A549 (cell line): ENCODE measurements around the gene TMBIM1. TPM values are rescaled to one million over a fixed set of nuclear protein-coding genes. Genes with fewer than 3 reads are reported as not detected.
"Not testable (repeated sequence)": the region's sequence is repeated elsewhere in the genome, so short reads cannot be mapped to it uniquely, and the experiment has no call there.

ENCODE experiments used
- ATAC-seq, 2 experiments: fragments of 200-7000 bp in 1 of 2; fragments of >200 bp in 1 of 2; cut with Nextera tagmentation in 1 of 2; cut with Tn5 transposase in 1 of 2; 3 replicates each; pipeline versions ENCODE4 v1.8.0 to v1.9.1; 2018 to 2020; ENCODE audit warnings: mild to moderate bottlenecking in 1 of 2, moderate library complexity in 1 of 2
- CTCF ChIA-PET: fragments of 300-600 bp; sonication (Branson Sonifier 250); formaldehyde crosslinking; extraction: SDS; loops from one replicate; lab custom pipeline; 2021; ENCODE audit warnings: antibody characterized with exemption, inconsistent platforms; lab: Yijun Ruan, JAX
- POLR2A ChIA-PET: fragments of 350-600 bp; formaldehyde crosslinking; extraction: SDS; loops from one replicate; lab custom pipeline; 2021; ENCODE audit warnings: antibody characterized with exemption, inconsistent platforms; lab: Yijun Ruan, JAX
- DNase-seq, 2 experiments: peaks; one replicate each; pipeline versions ENCODE4 v3.0.0 to v3.0.0-alpha.2; 2011 to 2016; ENCODE audit warnings: low read depth in 1 of 2, low spot score in 1 of 2
- FAIRE-seq: peaks from 2 replicates; lab custom pipeline; 2011; peaks lifted over from hg19 to GRCh38; lab: Jason Lieb, UNC
- H3K27ac ChIP-seq, 2 experiments: fragments of >200 bp; sonication (Bioruptor Twin); formaldehyde crosslinking; 3 replicates each; pipeline ENCODE4 v1.5.1; 2016 to 2017
- H3K4me1 ChIP-seq: fragments of >200 bp; sonication (Bioruptor Twin); formaldehyde crosslinking; 3 replicates; pipeline ENCODE4 v1.6.1; 2016
- H3K4me2 ChIP-seq: fragments of >200 bp; sonication (Bioruptor Twin); formaldehyde crosslinking; 3 replicates; pipeline ENCODE4 v1.6.1; 2016
- H3K4me3 ChIP-seq: fragments of >200 bp; sonication (Bioruptor Twin); formaldehyde crosslinking; 3 replicates; pipeline ENCODE4 v1.5.1; 2016
- H3K9me3 ChIP-seq: fragments of >200 bp; sonication (Bioruptor Twin); formaldehyde crosslinking; 3 replicates; pipeline ENCODE4 v1.6.1; 2016
- BCL3 ChIP-seq: fragments of >200 bp; sonication (Bioruptor Twin); formaldehyde crosslinking; IDR thresholded peaks from 3 replicates; pipeline ENCODE4 v1.6.1; 2016
- BHLHE40 ChIP-seq: IDR thresholded peaks from 2 replicates; pipeline ENCODE4 v1.6.1; 2012; ENCODE audit warnings: low read depth, low read length, inconsistent platforms
- CEBPB ChIP-seq, 2 experiments: fragments of >200 bp in 1 of 2; sonication (Bioruptor Twin) in 1 of 2; formaldehyde crosslinking in 1 of 2; IDR thresholded peaks; 2 replicates each; pipeline ENCODE4 v1.6.1; 2012 to 2016
- CHD2 ChIP-seq: fragments of 150-350 bp; IDR thresholded peaks from 2 replicates; pipeline ENCODE4 v1.6.1; 2014; ENCODE audit warnings: low read length; ENCODE audit not compliant: partially characterized antibody
- CHD4 ChIP-seq: fragments of 200-600 bp; sonication (generic); IDR thresholded peaks from 2 replicates; pipeline ENCODE4 v1.6.1; 2016; ENCODE audit warnings: antibody characterized with exemption, mild to moderate bottlenecking, borderline replicate concordance
- CTCF ChIP-seq: fragments of >200 bp; sonication (Bioruptor Twin); formaldehyde crosslinking; IDR thresholded peaks from 3 replicates; pipeline ENCODE4 v1.5.1; 2016
- FOSB ChIP-seq: fragments of 250-450 bp; sonication (Bioruptor Pico); IDR thresholded peaks from 2 replicates; pipeline ENCODE4 v1.5.0; 2020; ENCODE audit warnings: mild to moderate bottlenecking, moderate library complexity
- KDM1A ChIP-seq: fragments of 200-600 bp; sonication (generic); IDR thresholded peaks from 2 replicates; pipeline ENCODE4 v1.6.1; 2016; ENCODE audit warnings: low read depth, mild to moderate bottlenecking
- MAFK ChIP-seq: fragments of 450-650 bp; IDR thresholded peaks from 2 replicates; pipeline ENCODE4 v1.6.1; 2014; ENCODE audit not compliant: partially characterized antibody
- MAX ChIP-seq: IDR thresholded peaks from 2 replicates; pipeline ENCODE4 v1.6.1; 2012
- MYC ChIP-seq: IDR thresholded peaks from 2 replicates; pipeline ENCODE4 v1.6.1; 2012; ENCODE audit warnings: mild to moderate bottlenecking, inconsistent platforms, low read length, improper control_type of control experiment, borderline replicate concordance
- NFE2L2 ChIP-seq: fragments of 150-350 bp; conservative IDR thresholded peaks from 2 replicates; pipeline ENCODE4 v1.6.1; 2014; ENCODE audit warnings: low read length
- NPAS2 ChIP-seq: fragments of 250-450 bp; sonication (Bioruptor Pico); IDR thresholded peaks from 2 replicates; pipeline ENCODE4 v1.8.0; 2022; ENCODE audit warnings: mild to moderate bottlenecking, moderate library complexity, borderline replicate concordance
- NR3C1 ChIP-seq: fragments of >200 bp; sonication (Bioruptor Twin); formaldehyde crosslinking; IDR thresholded peaks from 3 replicates; pipeline ENCODE4 v1.6.1; 2017
- PHF8 ChIP-seq: fragments of 200-600 bp; sonication (generic); IDR thresholded peaks from 2 replicates; pipeline ENCODE4 v1.6.1; 2016; ENCODE audit warnings: low read depth, mild to moderate bottlenecking, antibody characterized with exemption, moderate library complexity, borderline replicate concordance
- POLR2A ChIP-seq: IDR thresholded peaks from 2 replicates; pipeline ENCODE4 v1.6.1; 2012; ENCODE audit warnings: mild to moderate bottlenecking, low read length
- RAD21 ChIP-seq, 2 experiments: fragments of >200 bp in 1 of 2; sonication (Bioruptor Twin) in 1 of 2; formaldehyde crosslinking in 1 of 2; IDR thresholded peaks in 1 of 2; conservative IDR thresholded peaks in 1 of 2; 2 replicates in 1 of 2; 3 replicates in 1 of 2; pipeline ENCODE4 v1.6.1; 2012 to 2018; ENCODE audit warnings: inconsistent platforms in 1 of 2
- SMC3 ChIP-seq: fragments of >200 bp; sonication (Bioruptor Twin); formaldehyde crosslinking; IDR thresholded peaks from 3 replicates; pipeline ENCODE4 v1.6.1; 2018; ENCODE audit warnings: inconsistent platforms
- TFCP2L1 ChIP-seq: fragments of 250-450 bp; sonication (Bioruptor Pico); IDR thresholded peaks from 2 replicates; pipeline ENCODE4 v1.5.0; 2021; ENCODE audit warnings: mild to moderate bottlenecking
- ZFP36 ChIP-seq: fragments of 450-650 bp; IDR thresholded peaks from 2 replicates; pipeline ENCODE4 v1.6.1; 2014; ENCODE audit warnings: borderline replicate concordance; ENCODE audit not compliant: partially characterized antibody
- ZNF302 ChIP-seq: fragments of 250-450 bp; sonication (Bioruptor Pico); IDR thresholded peaks from 2 replicates; pipeline ENCODE4 v1.9.0; 2021; ENCODE audit warnings: inconsistent platforms, mild to moderate bottlenecking, moderate library complexity
- WGBS: methylation state at CpG from one replicate; pipeline ENCODE4 v1.1.6; 2017; ENCODE audit errors: missing lambda C conversion rate; 5-methylcytosine and 5-hydroxymethylcytosine counted together
- polyA plus RNA-seq, 4 experiments: library from polyadenylated mRNA; depleted of rRNA in 3 of 4; stranded (reverse); fragments of >200 nt; fragmentation: RNase III in 1 of 4; extraction: RNeasy Plus Mini Kit Qiagen cat#74134 plus additional on column Dnase treatment in 1 of 4; gene quantifications; 2 replicates in 3 of 4; 3 replicates in 1 of 4; pipeline ENCODE4 v1.2.3, GENCODE V29; 2011 to 2017
- TF ChIP-seq, protein P1 (sequence below): IDR thresholded peaks from 2 replicates; pipeline ENCODE4 v1.6.1; 2012; ENCODE audit warnings: low read depth, borderline replicate concordance
- TF ChIP-seq, protein P2 (sequence below): fragments of 150-350 bp; IDR thresholded peaks from 2 replicates; pipeline ENCODE4 v1.6.1; 2014; ENCODE audit warnings: low read depth, mild to moderate bottlenecking, low read length

The TMBIM1 gene
- polyA plus RNA-seq, 2 of the 4 experiments (the other 2 are of a cell fraction): 61.4 to 70.4 TPM

GRCh38 chr2:218273908-218274249, 18.4 kb downstream of the TMBIM1 start:
- ATAC-seq (no peak), FAIRE-seq (no peak), DNase-seq (no peak)
- TF ChIP-seq CHD2 (no peak), FOSB (CRISPR knock-in tag) (no peak), NR3C1 (no peak), NFE2L2 (no peak), BHLHE40 (no peak), MYC (no peak), KDM1A (no peak), MAX (no peak), TFCP2L1 (no peak), ZFP36 (no peak), POLR2A (no peak)
- TF ChIP-seq, protein P1, sequence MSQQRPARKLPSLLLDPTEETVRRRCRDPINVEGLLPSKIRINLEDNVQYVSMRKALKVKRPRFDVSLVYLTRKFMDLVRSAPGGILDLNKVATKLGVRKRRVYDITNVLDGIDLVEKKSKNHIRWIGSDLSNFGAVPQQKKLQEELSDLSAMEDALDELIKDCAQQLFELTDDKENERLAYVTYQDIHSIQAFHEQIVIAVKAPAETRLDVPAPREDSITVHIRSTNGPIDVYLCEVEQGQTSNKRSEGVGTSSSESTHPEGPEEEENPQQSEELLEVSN: no peak
- H3K4me3 ChIP-seq: no peak overlapping the region
- peaks cover 22% of the 10 kb centered on the region for H3K4me1 ChIP-seq
- CTCF ChIA-PET: interaction anchor here (0.6 to 6.5 kb wide), 10 partner anchors 10 to 555 kb away, joined by 3 to 105 read pairs (median 4); partner anchors contain the start of genes CATIP and TMBIM1
- no peak overlapping the region for H3K27ac ChIP-seq
- no peak overlapping the region for H3K4me2 ChIP-seq
- 100% methylated on average over 2 of the region's 2 CpGs for WGBS
- no peaks in the 10 kb centered on the region for H3K9me3 ChIP-seq
- POLR2A ChIA-PET: no interaction called here

DNA sequence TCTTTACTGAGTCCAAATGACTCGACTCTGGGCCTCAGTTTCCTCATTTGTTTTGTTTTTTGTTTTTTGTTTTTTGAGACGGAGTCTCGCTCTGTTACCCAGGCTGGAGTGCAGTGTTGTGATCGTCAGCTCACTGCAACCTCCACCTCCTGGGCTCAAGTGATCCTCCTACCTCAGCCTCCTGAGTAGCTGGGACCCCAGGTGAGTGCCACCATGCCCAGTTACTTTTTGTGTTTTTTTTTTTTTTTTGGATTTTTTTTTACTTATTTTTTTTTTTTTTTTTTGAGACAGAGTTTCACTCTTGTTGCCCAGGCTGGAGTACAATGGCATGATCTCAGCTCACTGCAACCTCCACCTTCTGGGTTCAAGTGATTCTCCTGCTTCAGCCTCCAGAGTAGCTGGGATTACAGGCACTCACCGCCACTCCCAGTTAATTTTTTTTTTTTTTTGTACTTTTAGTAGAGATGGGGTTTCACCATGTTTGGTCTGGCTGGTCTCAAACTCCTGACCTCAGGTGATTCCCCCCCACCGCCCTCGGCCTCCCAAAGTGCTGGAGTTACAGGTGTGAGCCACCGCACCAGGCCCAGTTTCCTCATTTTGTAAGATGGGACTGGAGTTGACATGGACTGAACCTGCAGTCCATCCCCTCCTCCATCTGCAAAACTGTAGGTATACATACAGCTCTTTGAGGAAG, 18.9 kb downstream of the TMBIM1 start:
- WGBS: 84% methylated on average over 8 of the region's 8 CpGs
- H3K9me3 ChIP-seq, FAIRE-seq, DNase-seq, POLR2A ChIA-PET, ATAC-seq, H3K4me3 ChIP-seq: not testable (repeated sequence)
- Histone ChIP-seq H3K4me1 (peaks cover 25% of the 10 kb centered on the region), H3K4me2 (peak overlapping the region; percentile 100), H3K27ac (peak overlapping the region; percentile 23 to 71; a peak in 4 of 6 replicates)
- CTCF ChIA-PET: interaction anchor here (0.6 to 6.5 kb wide), 25 partner anchors 11 to 556 kb away, joined by 3 to 105 read pairs (median 3); partner anchors contain the start of genes CATIP and TMBIM1

DNA sequence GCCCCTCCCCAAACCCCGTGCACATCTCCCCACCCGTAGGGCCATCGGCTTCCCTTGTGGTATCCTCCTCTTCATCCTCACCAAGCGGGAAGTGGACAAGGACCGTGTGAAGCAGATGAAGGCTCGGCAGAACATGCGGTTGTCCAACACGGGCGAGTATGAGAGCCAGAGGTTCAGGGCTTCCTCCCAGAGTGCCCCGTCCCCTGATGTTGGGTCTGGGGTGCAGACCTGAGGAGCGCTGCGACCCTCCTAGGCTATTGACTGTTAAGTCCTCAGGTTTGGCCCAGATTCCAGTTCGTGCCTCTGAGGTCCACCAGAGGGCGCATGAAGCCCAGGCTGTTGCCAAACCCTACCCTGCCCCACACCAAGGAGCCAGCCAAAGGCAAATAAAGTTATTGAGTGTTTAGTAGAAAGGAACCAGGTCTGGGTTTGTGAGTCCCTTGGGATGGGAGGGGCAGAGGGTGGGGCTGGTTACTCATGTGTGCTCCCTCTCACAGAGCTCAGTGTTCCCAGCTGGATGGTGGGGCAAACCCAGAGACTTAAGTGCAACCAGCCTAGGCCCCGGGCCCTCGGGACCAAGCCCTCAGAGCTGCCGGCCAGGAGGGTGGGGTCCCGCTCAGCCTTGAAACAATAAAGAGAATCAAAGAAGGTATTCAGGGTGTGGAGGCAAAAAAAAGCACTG, 19.6 kb downstream of the TMBIM1 start:
- POLR2A ChIA-PET: no interaction called here
- DNase-seq: peak; percentile 87 to 91
- CTCF ChIA-PET: interaction anchor here (0.7 to 6.5 kb wide), 32 partner anchors 11 to 374 kb away, joined by 3 to 105 read pairs (median 4); partner anchors contain the start of genes CATIP and TMBIM1
- Histone ChIP-seq H3K4me3 (no peak overlapping the region), H3K4me1 (peaks cover 25% of the 10 kb centered on the region), H3K4me2 (peak overlapping the region; percentile 100), H3K27ac (peak overlapping the region; percentile 23 to 71; a peak in 4 of 6 replicates)
- ATAC-seq: peak; percentile 44 to 62
- FAIRE-seq: no peak
- peak; percentile 83 for TF ChIP-seq SMC3
- TF ChIP-seq CHD2: no peak
- TF ChIP-seq CEBPB (IDR thresholded peaks at IDR 0.05): peak in 1 of 2 experiments; percentile 61; a peak in 1 of 4 replicates
- TF ChIP-seq NPAS2: no peak
- TF ChIP-seq BCL3: no peak
- TF ChIP-seq, protein P2, sequence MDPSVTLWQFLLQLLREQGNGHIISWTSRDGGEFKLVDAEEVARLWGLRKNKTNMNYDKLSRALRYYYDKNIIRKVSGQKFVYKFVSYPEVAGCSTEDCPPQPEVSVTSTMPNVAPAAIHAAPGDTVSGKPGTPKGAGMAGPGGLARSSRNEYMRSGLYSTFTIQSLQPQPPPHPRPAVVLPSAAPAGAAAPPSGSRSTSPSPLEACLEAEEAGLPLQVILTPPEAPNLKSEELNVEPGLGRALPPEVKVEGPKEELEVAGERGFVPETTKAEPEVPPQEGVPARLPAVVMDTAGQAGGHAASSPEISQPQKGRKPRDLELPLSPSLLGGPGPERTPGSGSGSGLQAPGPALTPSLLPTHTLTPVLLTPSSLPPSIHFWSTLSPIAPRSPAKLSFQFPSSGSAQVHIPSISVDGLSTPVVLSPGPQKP: no peak
- TF ChIP-seq MAFK: no peak
- no peak for TF ChIP-seq CHD4
- no peak for TF ChIP-seq PHF8
- TF ChIP-seq CTCF: peak; percentile 83
- TF ChIP-seq RAD21 (conservative IDR thresholded peaks at IDR 0.05 in 1 of 2, IDR thresholded peaks at IDR 0.05 in 1 of 2): peak; percentile 82 to 90
- TF ChIP-seq ZNF302 (CRISPR knock-in tag): no peak
- TF ChIP-seq, all 56 proteins: peak for 4
- H3K9me3 ChIP-seq: no peaks in the 10 kb centered on the region
- whole genome bisulfite sequencing: 18% methylated on average over 18 of the region's 18 CpGs
